ENCODE results near the gene XAGE1A. TPM values are rescaled to one million over a fixed set of nuclear protein-coding genes. Genes with fewer than 3 reads are reported as not detected.

The XAGE1A gene
- total RNA-seq, result not detected in 2 replicates

GRCh38 chrX:52495545-52496418 is at the start of gene XAGE1A:
TSS of gene XAGE1A (plus strand) at chrX:52495808. CDS start at chrX:52497362, 1,554 bp downstream.

GRCh38 chrX:52516987-52517325 is 21.3 kb downstream of the XAGE1A start, which contains the start of gene XAGE1B:
TSS of gene XAGE1B (minus strand) at chrX:52517063. CDS start at chrX:52515527, 1,536 bp downstream.

Other genes with a start within 250 kb of the XAGE1A start
- not detected in 2 replicates for gene XAGE2, start 126.8 kb upstream of the XAGE1A start, total RNA-seq
- not detected in 2 replicates for gene XAGE1B, start 21.3 kb downstream of the XAGE1A start, total RNA-seq
- not detected in 2 replicates for gene SSX7, start 159.1 kb downstream of the XAGE1A start, total RNA-seq
- gene SSX2, start 211.4 kb downstream of the XAGE1A start, total RNA-seq, result not detected in 2 replicates

All from bronchus fibroblast of lung (primary cell).